Parathyroid adenoma (tissue), 2 donors: ENCODE measurements around the gene TANC1.

Experiments
- H2AFZ ChIP-seq: fragments of 300-600 bp; sonication (generic); one replicate; pipeline ENCODE4 v1.7.0; 2017; ENCODE audit warnings: antibody characterized with exemption, mild to moderate bottlenecking
- H3K27ac ChIP-seq: fragments of 300-600 bp; sonication (generic); one replicate; pipeline ENCODE4 v1.7.0; 2017
- H3K27me3 ChIP-seq: fragments of 300-600 bp; sonication (generic); one replicate; pipeline ENCODE4 v1.7.0; 2017; ENCODE audit warnings: low read length; ENCODE audit not compliant: control insufficient read depth, insufficient read depth
- H3K36me3 ChIP-seq: fragments of 300-600 bp; sonication (generic); one replicate; pipeline ENCODE4 v1.7.0; 2017; ENCODE audit warnings: low read length; ENCODE audit not compliant: control insufficient read depth, insufficient read depth
- H3K4me1 ChIP-seq: fragments of 300-600 bp; sonication (generic); one replicate; pipeline ENCODE4 v1.7.0; 2017; ENCODE audit warnings: control low read depth
- H3K4me2 ChIP-seq: fragments of 300-600 bp; sonication (generic); one replicate; pipeline ENCODE4 v1.7.0; 2017; ENCODE audit warnings: low read length
- H3K4me3 ChIP-seq: fragments of 300-600 bp; sonication (generic); one replicate; pipeline ENCODE4 v1.7.0; 2017; ENCODE audit warnings: low read depth, low read length
- H3K79me2 ChIP-seq: fragments of 300-600 bp; sonication (generic); one replicate; pipeline ENCODE4 v1.7.0; 2017; ENCODE audit warnings: control low read depth
- H3K9ac ChIP-seq: fragments of 300-600 bp; sonication (generic); one replicate; pipeline ENCODE4 v1.7.0; 2017; ENCODE audit warnings: mild to moderate bottlenecking
- H3K9me3 ChIP-seq: fragments of 300-600 bp; sonication (generic); one replicate; pipeline ENCODE4 v1.7.0; 2017; ENCODE audit warnings: low read length; ENCODE audit not compliant: control insufficient read depth
- TF ChIP-seq, protein P1 (sequence below): fragments of 300-600 bp; sonication (generic); IDR thresholded peaks from one replicate; pipeline ENCODE4 v1.7.0; 2017; ENCODE audit warnings: antibody characterized with exemption, mild to moderate bottlenecking
- donor health status: primary hyperparathyroidism.

Gene TANC1

GRCh38 chr2:159151198-159152127 lies 183.0 kb downstream of the TANC1 start:
- Histone ChIP-seq H3K4me3 (no peak overlapping the region), H3K4me2 (no peak overlapping the region), H3K27ac (no peak overlapping the region), H3K27me3 (no peaks in the 10 kb centered on the region), H3K36me3 (no peaks in the 10 kb centered on the region), H3K4me1 (peaks cover 2% of the 10 kb centered on the region), H3K9ac (no peak overlapping the region), H3K9me3 (no peaks in the 10 kb centered on the region), H3K79me2 (no peaks in the 10 kb centered on the region), H2AFZ (no peak overlapping the region)
- TF ChIP-seq, protein P1, sequence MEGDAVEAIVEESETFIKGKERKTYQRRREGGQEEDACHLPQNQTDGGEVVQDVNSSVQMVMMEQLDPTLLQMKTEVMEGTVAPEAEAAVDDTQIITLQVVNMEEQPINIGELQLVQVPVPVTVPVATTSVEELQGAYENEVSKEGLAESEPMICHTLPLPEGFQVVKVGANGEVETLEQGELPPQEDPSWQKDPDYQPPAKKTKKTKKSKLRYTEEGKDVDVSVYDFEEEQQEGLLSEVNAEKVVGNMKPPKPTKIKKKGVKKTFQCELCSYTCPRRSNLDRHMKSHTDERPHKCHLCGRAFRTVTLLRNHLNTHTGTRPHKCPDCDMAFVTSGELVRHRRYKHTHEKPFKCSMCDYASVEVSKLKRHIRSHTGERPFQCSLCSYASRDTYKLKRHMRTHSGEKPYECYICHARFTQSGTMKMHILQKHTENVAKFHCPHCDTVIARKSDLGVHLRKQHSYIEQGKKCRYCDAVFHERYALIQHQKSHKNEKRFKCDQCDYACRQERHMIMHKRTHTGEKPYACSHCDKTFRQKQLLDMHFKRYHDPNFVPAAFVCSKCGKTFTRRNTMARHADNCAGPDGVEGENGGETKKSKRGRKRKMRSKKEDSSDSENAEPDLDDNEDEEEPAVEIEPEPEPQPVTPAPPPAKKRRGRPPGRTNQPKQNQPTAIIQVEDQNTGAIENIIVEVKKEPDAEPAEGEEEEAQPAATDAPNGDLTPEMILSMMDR = no peak

DNA sequence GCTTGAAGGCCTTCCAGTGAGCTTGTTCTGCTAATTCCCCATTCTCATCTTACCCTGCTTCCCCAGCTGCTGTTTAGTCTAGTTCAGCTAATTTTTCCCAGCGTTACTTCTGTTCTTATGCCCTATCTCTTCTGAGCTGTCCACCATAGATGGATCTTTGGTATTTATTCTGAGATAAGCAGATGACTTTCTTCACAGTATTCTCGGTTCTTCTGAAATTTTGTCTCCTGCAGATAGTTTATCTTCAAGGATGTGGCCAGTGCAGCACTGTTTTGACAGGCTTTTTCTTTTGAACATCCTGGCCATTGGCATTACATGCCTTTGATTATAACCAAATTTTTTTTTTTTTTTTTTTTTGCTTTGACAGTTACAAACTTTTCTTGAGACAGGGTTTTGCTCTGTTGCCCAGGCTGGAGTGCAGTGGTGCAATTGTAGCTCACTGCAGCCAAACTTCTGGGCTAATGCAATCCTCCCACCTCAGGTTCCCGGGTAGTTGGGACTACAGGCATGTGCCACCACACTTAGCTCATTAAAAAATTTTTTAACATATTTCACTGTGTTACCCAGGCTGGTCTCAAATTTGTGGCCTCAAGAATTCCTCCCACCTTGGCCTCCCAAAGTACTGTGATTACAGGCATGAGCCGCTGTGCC lies 183.8 kb downstream of the TANC1 start:
- H3K9ac ChIP-seq = no peak overlapping the region
- H3K79me2 ChIP-seq = no peaks in the 10 kb centered on the region
- H3K4me2 ChIP-seq = no peak overlapping the region
- H3K27ac ChIP-seq = no peak overlapping the region
- H3K27me3 ChIP-seq = no peaks in the 10 kb centered on the region
- no peak overlapping the region for H2AFZ ChIP-seq
- H3K9me3 ChIP-seq = no peaks in the 10 kb centered on the region
- no peaks in the 10 kb centered on the region for H3K36me3 ChIP-seq
- peaks cover 2% of the 10 kb centered on the region for H3K4me1 ChIP-seq
- no peak overlapping the region for H3K4me3 ChIP-seq
- TF ChIP-seq, protein P1 = no peak

GRCh38 chr2:159153063-159153462 lies 184.6 kb downstream of the TANC1 start:
- Histone ChIP-seq H3K9ac (no peak overlapping the region), H3K27me3 (no peaks in the 10 kb centered on the region), H3K27ac (no peak overlapping the region), H2AFZ (no peak overlapping the region), H3K36me3 (no peaks in the 10 kb centered on the region), H3K4me2 (no peak overlapping the region), H3K4me1 (peaks cover 2% of the 10 kb centered on the region), H3K79me2 (no peaks in the 10 kb centered on the region), H3K9me3 (no peaks in the 10 kb centered on the region), H3K4me3 (no peak overlapping the region)
- TF ChIP-seq, protein P1 = no peak

- Histone ChIP-seq H3K27ac (no peak overlapping the region), H3K36me3 (no peaks in the 10 kb centered on the region), H3K4me3 (no peak overlapping the region), H3K4me1 (peaks cover 2% of the 10 kb centered on the region), H3K27me3 (no peaks in the 10 kb centered on the region), H2AFZ (no peak overlapping the region), H3K9me3 (no peaks in the 10 kb centered on the region), H3K9ac (no peak overlapping the region), H3K4me2 (no peak overlapping the region), H3K79me2 (no peaks in the 10 kb centered on the region)
- TF ChIP-seq, protein P1 = no peak
Measured at GRCh38 chr2:159153463-159153862, 185.0 kb downstream of the TANC1 start.
